ENCODE data around the gene TMEM187.
"Not testable (repeated sequence)": the region's sequence is repeated elsewhere in the genome, so short reads cannot be mapped to it uniquely, and the experiment has no call there.

The TMEM187 gene

GRCh38 chrX:153971450-153972367 lies 845 bp upstream of the TMEM187 start, which contains the start of gene HCFC1:
HCFC1 (minus strand) TSS chrX:153971818; CDS start chrX:153970840, 978 bp downstream.
- DNase-seq (ENCODE audit: low spot score): peak; percentile 68

DNA sequence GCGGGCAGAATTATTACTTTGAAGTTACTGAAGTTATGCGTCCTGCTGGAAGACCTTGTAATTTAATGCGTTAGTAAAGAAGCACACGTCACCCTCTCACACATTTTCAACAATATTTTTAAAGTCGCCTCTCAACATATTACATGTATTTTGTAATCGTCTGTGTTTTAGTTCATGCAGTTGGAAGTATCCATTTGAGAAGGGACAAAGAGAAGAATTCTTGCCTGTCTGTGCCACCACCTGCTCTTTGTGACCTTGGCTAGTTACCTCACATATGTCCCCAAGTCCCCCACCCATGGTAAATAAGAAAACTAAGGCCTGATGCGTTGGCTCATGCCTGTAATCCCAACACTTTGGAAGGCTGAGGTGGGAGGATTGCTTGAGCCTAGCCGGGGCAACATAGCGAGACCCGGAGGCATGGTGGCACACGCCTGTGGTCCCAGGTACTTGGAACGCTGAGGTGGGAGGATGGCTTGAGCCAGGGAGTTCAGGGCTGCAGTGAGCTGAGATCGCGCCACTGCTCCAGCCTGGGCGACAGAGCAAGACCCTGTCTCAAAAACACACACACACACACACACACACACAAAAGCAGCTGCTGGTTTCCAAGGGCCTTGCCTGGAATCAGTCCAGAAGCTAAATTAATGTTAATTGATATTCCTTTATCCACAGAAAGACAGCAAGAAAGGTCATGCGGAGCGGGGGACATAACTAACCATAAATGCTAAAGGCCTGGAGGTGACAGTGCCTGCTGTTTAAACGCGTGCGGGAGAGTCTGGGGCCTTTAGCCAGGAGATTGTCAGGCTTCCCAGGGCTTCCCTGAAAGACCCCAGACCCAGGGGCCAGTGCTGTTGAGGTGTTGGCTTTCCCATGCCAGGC lies 811 bp downstream of the TMEM187 start:
- no peak for DNase-seq (ENCODE audit: low spot score)

GRCh38 chrX:153974003-153974725 lies 1.6 kb downstream of the TMEM187 start:
- no peak for DNase-seq (ENCODE audit: low spot score)

DNA sequence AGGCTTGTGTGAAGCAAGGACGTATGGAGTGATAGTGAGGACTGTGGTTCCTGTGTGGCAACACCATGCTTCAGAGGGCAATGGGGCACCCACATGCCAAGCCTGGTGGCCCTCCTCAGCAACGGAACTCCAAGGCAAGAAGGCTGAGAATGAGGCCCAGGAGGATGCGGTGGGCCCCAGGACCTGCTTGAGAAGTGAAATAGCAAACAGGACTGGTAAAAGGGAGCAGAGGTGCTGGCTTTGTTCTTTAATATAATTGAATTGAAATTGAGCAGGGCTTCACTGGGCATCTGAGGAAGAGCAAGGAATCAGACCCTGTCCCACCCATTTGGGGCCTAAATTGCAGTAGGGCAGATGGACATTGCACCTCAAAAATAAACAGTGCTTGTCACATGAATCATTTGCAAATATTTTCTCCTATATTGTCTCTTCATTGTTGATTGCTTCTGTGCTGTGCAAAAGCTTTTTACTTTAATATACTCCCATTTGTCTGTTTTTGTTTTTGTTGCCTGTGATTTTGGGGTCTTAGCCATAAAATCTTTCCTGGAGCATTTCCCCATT lies 2.3 kb downstream of the TMEM187 start:
- no peak for DNase-seq (ENCODE audit: low spot score)

GRCh38 chrX:153980394-153980793 lies 7.8 kb downstream of the TMEM187 start:
- DNase-seq (ENCODE audit: low spot score): not testable (repeated sequence)

GRCh38 chrX:153981231-153981630 lies 8.7 kb downstream of the TMEM187 start:
- no peak for DNase-seq (ENCODE audit: low spot score)

DNA sequence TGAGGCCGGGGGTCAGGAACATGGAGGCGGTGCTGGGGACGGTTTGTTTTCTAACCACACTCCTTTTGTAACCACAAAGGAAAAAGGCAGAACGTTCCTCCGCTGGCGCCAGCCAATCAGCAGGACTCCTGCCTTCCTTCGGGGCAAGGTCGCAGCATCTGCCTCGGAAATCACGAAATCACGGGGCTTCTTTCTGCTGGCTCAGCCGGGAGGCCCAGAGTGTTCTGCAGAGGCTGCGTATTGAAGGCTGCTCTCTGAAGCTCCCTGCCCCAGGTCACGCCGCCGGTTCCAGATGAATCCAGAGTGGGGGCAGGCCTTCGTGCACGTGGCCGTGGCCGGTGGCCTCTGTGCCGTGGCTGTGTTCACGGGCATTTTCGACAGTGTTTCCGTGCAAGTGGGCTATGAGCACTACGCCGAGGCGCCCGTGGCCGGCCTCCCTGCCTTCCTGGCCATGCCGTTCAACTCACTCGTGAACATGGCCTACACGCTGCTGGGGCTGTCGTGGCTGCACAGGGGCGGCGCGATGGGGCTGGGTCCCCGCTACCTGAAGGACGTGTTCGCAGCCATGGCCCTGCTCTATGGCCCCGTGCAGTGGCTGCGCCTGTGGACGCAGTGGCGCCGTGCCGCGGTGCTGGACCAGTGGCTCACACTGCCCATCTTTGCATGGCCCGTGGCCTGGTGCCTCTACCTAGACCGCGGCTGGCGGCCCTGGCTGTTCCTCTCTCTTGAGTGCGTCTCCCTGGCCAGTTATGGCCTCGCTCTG lies 9.4 kb downstream of the TMEM187 start:
- DNase-seq (ENCODE audit: low spot score): no peak

DNA sequence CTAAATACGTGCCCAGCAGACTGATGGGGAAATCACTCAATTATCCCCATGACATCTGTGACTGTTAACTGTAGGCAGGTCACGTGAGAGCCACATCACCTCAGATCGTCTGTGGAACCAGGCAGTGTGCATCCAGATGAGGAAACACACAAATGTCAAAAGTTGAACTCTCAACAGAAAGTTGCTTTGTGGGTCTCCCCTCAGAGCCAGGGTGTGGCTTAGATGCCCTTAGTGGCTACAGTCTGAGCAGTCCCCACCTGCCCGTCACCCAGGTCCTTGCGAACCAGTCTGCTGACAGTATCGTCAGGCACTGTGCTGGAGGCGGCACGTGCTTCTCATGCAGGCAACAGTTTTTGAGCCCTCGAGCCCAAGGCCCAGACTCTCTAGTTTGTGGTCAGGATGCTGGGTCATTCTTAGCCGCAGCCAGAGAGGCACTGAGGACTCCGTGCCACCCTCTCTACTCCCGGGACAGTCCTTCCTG lies 10.8 kb downstream of the TMEM187 start:
- DNase-seq (ENCODE audit: low spot score): no peak

- DNase-seq (ENCODE audit: low spot score): no peak
Observed at GRCh38 chrX:153984351-153985178, 12.0 kb downstream of the TMEM187 start.

GRCh38 chrX:153988493-153988892 lies 15.9 kb downstream of the TMEM187 start:
- DNase-seq (ENCODE audit: low spot score): no peak

DNA sequence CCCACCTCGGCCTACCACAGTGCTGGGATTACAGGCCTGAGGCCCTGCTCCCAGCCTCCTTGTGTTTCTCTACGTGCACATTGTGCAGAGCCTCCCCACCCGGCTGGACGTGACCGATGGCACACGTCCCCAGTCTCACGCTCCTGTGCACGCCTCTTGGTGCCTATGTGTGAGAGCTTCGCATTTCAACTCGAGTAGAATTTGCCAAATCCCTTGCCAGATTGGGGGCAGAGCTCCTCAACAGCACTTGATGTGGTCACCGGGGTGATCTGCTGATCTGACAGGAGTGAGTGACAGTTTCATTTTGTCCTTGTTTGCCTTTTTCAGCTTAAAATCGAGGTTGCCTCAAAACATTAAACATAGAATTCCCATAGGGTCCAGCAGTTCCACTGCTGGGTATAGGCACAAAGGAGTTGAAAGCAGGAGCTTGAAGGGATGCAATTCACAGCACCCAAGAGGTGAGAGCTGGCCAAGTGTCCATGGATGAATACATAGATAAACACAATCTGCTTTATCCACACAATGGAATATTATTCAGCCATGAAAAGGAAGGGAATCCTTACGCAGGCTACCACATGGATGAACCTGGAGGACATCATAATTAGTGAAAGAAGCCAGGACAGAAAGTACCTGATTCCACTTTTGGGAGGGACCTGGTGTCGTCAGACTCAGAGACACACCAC lies 17.6 kb downstream of the TMEM187 start:
- DNase-seq (ENCODE audit: low spot score): no peak

DNA sequence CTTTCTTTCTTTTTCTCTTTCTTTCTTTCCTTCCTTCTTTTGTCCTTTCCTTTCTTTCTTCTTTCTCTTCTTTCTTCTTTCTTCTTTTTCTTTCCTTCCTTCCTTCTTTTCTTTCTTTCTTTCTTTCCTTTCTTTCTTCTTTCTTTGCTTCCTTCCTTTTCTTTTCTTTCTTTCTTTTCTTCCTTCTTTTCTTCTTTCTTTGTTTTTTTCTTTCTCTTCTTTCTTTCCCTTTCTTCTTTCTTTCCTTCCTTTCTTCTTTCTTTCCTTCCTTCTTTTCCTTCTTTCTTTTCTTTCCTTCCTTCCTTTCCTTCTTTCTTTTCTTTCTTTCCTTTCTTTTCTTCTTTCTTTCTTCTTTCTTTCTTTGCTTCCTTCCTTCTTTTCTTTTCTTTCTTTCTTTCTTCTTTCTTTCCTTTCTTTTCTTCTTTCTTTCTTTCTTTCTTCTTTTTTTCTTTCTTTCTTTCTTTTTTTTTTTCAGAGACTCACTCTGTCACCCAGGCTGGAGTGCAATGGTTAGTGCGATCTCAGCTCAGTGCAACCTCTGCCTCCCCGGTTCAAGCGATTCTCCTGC lies 18.5 kb downstream of the TMEM187 start:
- no peak for DNase-seq (ENCODE audit: low spot score)

- DNase-seq (ENCODE audit: low spot score): no peak
Observed at GRCh38 chrX:153992180-153992579, 19.6 kb downstream of the TMEM187 start.

- no peak for DNase-seq (ENCODE audit: low spot score)
Observed at GRCh38 chrX:153993079-153993478, 20.5 kb downstream of the TMEM187 start.

DNA sequence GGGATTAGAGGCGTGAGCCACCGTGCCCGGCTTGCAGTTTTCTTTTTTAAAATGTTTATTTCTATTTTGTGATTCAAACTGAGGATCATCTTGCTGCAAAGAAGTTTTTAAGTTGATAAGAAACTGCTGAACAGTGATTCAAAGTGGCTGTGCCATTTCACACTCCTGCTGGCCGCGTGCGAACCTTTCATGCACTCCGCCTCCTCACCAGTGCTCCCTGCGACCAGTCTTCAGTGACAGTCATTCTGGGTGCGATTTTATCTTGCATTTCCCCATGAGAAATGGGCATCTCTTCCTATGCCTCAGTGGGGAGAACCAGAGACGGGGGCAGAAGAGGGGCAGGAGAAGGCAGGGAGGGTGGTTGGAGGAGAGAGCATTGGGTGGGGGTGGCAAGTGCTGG lies 21.4 kb downstream of the TMEM187 start:
- DNase-seq (ENCODE audit: low spot score): no peak

- not testable (repeated sequence) for DNase-seq (ENCODE audit: low spot score)
Observed at GRCh38 chrX:153994398-153994797, 21.8 kb downstream of the TMEM187 start.

DNA sequence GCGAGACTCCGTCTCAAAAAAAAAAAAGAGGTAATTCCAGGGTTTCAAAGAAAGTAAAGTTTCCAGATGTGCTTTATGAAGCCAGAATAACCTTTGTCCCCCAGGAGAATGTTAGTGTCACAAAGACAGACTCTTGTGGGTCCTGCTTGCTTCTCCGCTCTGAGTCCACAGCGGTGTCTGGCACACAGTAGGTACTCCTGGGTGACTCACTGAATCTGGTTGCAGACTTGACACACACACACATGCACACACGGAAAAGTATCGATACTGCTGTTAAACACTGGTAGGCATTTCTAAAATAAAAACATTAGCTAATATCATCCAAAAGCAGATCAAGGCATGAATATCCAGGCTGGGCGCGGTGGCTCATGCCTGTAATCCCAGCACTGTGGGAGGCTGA lies 22.9 kb downstream of the TMEM187 start:
- no peak for DNase-seq (ENCODE audit: low spot score)

- DNase-seq (ENCODE audit: low spot score): no peak
Observed at GRCh38 chrX:153999359-154000037, 26.9 kb downstream of the TMEM187 start.
